HEK293 (cell line): ENCODE results near the gene PDXDC1.
"Not testable (repeated sequence)": the region's sequence is repeated elsewhere in the genome, so short reads cannot be mapped to it uniquely, and the experiment has no call there.

Experiments
- CTCF ChIA-PET: fragments of 350-600 bp; formaldehyde crosslinking; extraction: SDS; loops from one replicate; lab custom pipeline; 2021; ENCODE audit warnings: antibody characterized with exemption; lab: Yijun Ruan, JAX
- POLR2A ChIA-PET: fragments of 300-600 bp; formaldehyde crosslinking; extraction: SDS; loops from one replicate; lab custom pipeline; 2020; ENCODE audit warnings: antibody characterized with exemption, inconsistent platforms; lab: Yijun Ruan, JAX
- H3K27ac ChIP-seq: fragments of 200-500 bp; sonication (Bioruptor generic); 2 replicates; pipeline ENCODE4 v1.5.1; 2014; ENCODE audit warnings: low read depth, low read length, control low read depth, inconsistent platforms; ENCODE audit errors: extremely low read depth
- H3K36me3 ChIP-seq, 2 experiments: fragments of 200-500 bp in 1 of 2; sonication (Bioruptor generic) in 1 of 2; 1 replicate in 1 of 2; 2 replicates in 1 of 2; pipeline ENCODE4 v1.5.1; 2014 to 2017; ENCODE audit warnings: inconsistent platforms in 2 of 2, low read length in 2 of 2; ENCODE audit not compliant: control insufficient read depth in 2 of 2, insufficient read depth in 1 of 2
- H3K4me1 ChIP-seq: fragments of 200-500 bp; sonication (Bioruptor generic); 2 replicates; pipeline ENCODE4 v1.5.1; 2014; ENCODE audit warnings: mild to moderate bottlenecking, low read length, inconsistent platforms; ENCODE audit not compliant: control insufficient read depth, insufficient read depth
- H3K4me3 ChIP-seq: 2 replicates; pipeline ENCODE4 v1.5.1; 2011; ENCODE audit warnings: low read depth, mild to moderate bottlenecking, control low read depth, low read length, moderate library complexity
- H3K9me3 ChIP-seq: fragments of 200-500 bp; sonication (Bioruptor generic); 2 replicates; pipeline ENCODE4 v1.5.1; 2014; ENCODE audit warnings: low read depth, low read length, inconsistent platforms; ENCODE audit not compliant: control insufficient read depth, insufficient read depth
- OVOL3 ChIP-seq: fragments of 450-650 bp; formaldehyde crosslinking; IDR thresholded peaks from 2 replicates; pipeline ENCODE4 v1.5.1; 2016; ENCODE audit warnings: missing biosample characterization, missing genetic modification characterization
- PRDM1 ChIP-seq: fragments of 450-650 bp; formaldehyde crosslinking; IDR thresholded peaks from 2 replicates; pipeline ENCODE4; 2016; ENCODE audit warnings: missing biosample characterization, missing genetic modification characterization
- ZBTB7A ChIP-seq: fragments of 450-650 bp; formaldehyde crosslinking; IDR thresholded peaks from 2 replicates; pipeline ENCODE4 v1.5.1; 2016; ENCODE audit warnings: low read depth, missing biosample characterization, missing genetic modification characterization
- ZNF10 ChIP-seq: fragments of 450-650 bp; formaldehyde crosslinking; IDR thresholded peaks from 2 replicates; pipeline ENCODE4 v1.5.1; 2017; ENCODE audit warnings: missing biosample characterization, missing genetic modification characterization
- ZNF174 ChIP-seq: fragments of 450-650 bp; formaldehyde crosslinking; IDR thresholded peaks from 2 replicates; pipeline ENCODE4 v1.5.0; 2017; ENCODE audit warnings: missing biosample characterization, mild to moderate bottlenecking, missing genetic modification characterization
- ZNF175 ChIP-seq: fragments of 450-650 bp; formaldehyde crosslinking; IDR thresholded peaks from 2 replicates; pipeline ENCODE4 v1.5.1; 2016; ENCODE audit warnings: missing biosample characterization, missing genetic modification characterization
- ZNF19 ChIP-seq: fragments of 450-650 bp; formaldehyde crosslinking; IDR thresholded peaks from 2 replicates; pipeline ENCODE4; 2016; ENCODE audit warnings: missing biosample characterization, missing genetic modification characterization, low read depth
- ZNF202 ChIP-seq: fragments of 450-650 bp; formaldehyde crosslinking; IDR thresholded peaks from 2 replicates; pipeline ENCODE4 v1.5.1; 2016; ENCODE audit warnings: missing biosample characterization, missing genetic modification characterization, borderline replicate concordance
- ZNF449 ChIP-seq: fragments of 450-650 bp; formaldehyde crosslinking; IDR thresholded peaks from 2 replicates; pipeline ENCODE4 v1.5.1; 2017; ENCODE audit warnings: missing biosample characterization, mild to moderate bottlenecking, missing genetic modification characterization, moderate library complexity
- ZNF488 ChIP-seq: fragments of 450-650 bp; formaldehyde crosslinking; IDR thresholded peaks from 2 replicates; pipeline ENCODE4 v1.5.1; 2016; ENCODE audit warnings: missing biosample characterization, missing genetic modification characterization
- ZNF514 ChIP-seq: fragments of 450-650 bp; formaldehyde crosslinking; IDR thresholded peaks from 2 replicates; pipeline ENCODE4 v1.5.1; 2016; ENCODE audit warnings: missing biosample characterization, missing genetic modification characterization
- ZNF654 ChIP-seq: fragments of 450-650 bp; formaldehyde crosslinking; IDR thresholded peaks from 2 replicates; pipeline ENCODE4 v1.5.1; 2016; ENCODE audit warnings: low read depth, missing biosample characterization, missing genetic modification characterization
- ZNF677 ChIP-seq: fragments of 450-650 bp; IDR thresholded peaks from 2 replicates; pipeline ENCODE4 v1.5.0; 2018; ENCODE audit warnings: missing biosample characterization, mild to moderate bottlenecking, missing genetic modification characterization, moderate library complexity
- TF ChIP-seq, protein P1 (sequence below): fragments of 450-650 bp; formaldehyde crosslinking; IDR thresholded peaks from 2 replicates; pipeline ENCODE4 v1.5.1; 2017; ENCODE audit warnings: missing biosample characterization, missing genetic modification characterization
- TF ChIP-seq, protein P2 (sequence below): fragments of 450-650 bp; formaldehyde crosslinking; IDR thresholded peaks from 2 replicates; pipeline ENCODE4 v1.5.1; 2016; ENCODE audit warnings: missing biosample characterization, missing genetic modification characterization, low read depth
- TF ChIP-seq, protein P3 (sequence below): fragments of 450-650 bp; formaldehyde crosslinking; IDR thresholded peaks from 2 replicates; pipeline ENCODE4 v1.5.1; 2016; ENCODE audit warnings: missing biosample characterization, missing genetic modification characterization

PDXDC1 gene

DNA sequence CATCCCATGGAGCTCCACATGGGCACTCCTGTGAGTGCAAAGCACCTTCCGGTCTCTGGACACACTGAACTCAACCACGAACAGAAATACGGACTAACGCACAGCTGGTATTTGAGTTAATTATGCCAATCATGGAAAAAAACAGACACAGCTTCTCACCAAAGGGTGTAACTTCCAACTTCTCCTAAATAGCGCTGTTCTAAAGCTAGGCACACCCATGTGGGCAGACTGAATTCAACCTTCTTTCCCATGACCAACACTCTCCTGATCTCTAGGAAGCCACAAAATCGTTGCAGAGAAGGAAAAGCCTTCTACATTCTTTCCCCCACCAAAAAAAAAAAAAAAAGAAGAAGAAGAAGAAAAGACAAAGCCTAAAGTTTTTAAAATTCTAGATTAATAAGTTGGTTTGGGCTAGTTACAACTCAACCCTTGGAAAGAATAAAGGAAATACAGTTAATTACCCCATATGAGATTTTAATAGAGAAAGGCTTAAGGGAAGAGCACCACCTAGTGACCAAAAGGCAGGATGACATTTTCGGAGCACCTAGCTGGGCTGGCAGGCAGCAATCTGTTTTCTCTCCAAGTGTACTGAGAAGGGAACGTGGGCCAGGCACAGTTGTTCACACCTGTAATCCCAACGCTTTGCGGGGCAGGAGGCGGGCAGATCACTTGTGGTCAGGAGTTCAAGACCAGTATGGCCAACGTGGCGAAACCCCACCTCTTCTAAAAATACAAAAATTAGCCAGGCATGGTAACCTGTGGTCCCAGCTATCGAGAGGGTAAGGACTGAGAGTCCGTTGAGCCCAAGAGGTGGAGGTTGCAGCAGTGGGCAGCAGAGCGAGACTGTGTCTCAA, 97.3 kb downstream of the PDXDC1 start:
- ChIA-PET POLR2A (interaction anchor here (1.0 kb wide), 1 partner anchor 16 kb away, joined by 3 read pairs; no protein-coding TSS in a partner anchor), CTCF (interaction anchor here (0.6 to 2.2 kb wide), 5 partner anchors 10 to 393 kb away, joined by 3 to 6 read pairs (median 4); no protein-coding TSS in a partner anchor)
- H3K36me3 ChIP-seq, result peaks cover 27 to 71% of the 10 kb centered on the region in 2 experiments; a peak in 2 of 3 replicates
- TF ChIP-seq PRDM1, result peak; percentile 31; the same call in 1 of the 2 replicates
- not testable (repeated sequence) for H3K4me1 ChIP-seq, H3K27ac ChIP-seq, H3K9me3 ChIP-seq, H3K4me3 ChIP-seq

DNA sequence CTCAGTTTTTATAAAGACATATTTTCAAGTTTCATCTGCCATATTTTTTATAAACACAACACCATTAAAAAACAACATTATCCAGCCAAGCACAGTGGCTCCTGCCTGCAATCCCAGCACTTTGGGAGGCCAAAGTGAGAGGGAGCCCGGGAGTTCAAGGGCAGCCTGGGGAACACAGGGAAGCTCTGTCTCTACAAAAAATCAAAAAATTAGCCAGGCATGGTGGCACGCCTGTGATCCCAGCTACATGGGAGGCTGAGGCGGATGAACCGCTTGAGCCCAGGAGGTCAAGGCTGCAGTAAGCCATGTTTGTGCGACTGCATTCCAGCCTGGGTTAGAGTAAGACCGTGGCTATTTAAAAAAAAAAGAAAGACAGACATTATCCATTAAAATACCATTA, 98.3 kb downstream of the PDXDC1 start:
- Histone ChIP-seq H3K4me3 (no peak overlapping the region), H3K9me3 (no peaks in the 10 kb centered on the region), H3K27ac (no peak overlapping the region), H3K36me3 (peaks cover 27 to 76% of the 10 kb centered on the region in 2 experiments; a peak in 2 of 3 replicates), H3K4me1 (no peaks in the 10 kb centered on the region)
- ChIA-PET CTCF (interaction anchor here (0.8 to 2.2 kb wide), 4 partner anchors 11 to 392 kb away, joined by 3 to 6 read pairs (median 4); no protein-coding TSS in a partner anchor), POLR2A (interaction anchor here (1.0 kb wide), 1 partner anchor 17 kb away, joined by 3 read pairs; no protein-coding TSS in a partner anchor)
- TF ChIP-seq ZNF654 (tag by site-specific recombination) (no peak), ZBTB7A (tag by site-specific recombination) (no peak), ZNF514 (tag by site-specific recombination) (no peak), ZNF202 (tag by site-specific recombination) (no peak), ZNF10 (tag by site-specific recombination) (no peak), ZNF19 (tag by site-specific recombination) (no peak), ZNF174 (tag by site-specific recombination) (no peak), ZNF449 (tag by site-specific recombination) (no peak), ZNF175 (tag by site-specific recombination) (no peak), ZNF677 (no peak), OVOL3 (no peak), ZNF488 (tag by site-specific recombination) (no peak)
- TF ChIP-seq, protein P1, sequence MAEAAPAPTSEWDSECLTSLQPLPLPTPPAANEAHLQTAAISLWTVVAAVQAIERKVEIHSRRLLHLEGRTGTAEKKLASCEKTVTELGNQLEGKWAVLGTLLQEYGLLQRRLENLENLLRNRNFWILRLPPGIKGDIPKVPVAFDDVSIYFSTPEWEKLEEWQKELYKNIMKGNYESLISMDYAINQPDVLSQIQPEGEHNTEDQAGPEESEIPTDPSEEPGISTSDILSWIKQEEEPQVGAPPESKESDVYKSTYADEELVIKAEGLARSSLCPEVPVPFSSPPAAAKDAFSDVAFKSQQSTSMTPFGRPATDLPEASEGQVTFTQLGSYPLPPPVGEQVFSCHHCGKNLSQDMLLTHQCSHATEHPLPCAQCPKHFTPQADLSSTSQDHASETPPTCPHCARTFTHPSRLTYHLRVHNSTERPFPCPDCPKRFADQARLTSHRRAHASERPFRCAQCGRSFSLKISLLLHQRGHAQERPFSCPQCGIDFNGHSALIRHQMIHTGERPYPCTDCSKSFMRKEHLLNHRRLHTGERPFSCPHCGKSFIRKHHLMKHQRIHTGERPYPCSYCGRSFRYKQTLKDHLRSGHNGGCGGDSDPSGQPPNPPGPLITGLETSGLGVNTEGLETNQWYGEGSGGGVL (tag by site-specific recombination), result no peak
- TF ChIP-seq, protein P2, sequence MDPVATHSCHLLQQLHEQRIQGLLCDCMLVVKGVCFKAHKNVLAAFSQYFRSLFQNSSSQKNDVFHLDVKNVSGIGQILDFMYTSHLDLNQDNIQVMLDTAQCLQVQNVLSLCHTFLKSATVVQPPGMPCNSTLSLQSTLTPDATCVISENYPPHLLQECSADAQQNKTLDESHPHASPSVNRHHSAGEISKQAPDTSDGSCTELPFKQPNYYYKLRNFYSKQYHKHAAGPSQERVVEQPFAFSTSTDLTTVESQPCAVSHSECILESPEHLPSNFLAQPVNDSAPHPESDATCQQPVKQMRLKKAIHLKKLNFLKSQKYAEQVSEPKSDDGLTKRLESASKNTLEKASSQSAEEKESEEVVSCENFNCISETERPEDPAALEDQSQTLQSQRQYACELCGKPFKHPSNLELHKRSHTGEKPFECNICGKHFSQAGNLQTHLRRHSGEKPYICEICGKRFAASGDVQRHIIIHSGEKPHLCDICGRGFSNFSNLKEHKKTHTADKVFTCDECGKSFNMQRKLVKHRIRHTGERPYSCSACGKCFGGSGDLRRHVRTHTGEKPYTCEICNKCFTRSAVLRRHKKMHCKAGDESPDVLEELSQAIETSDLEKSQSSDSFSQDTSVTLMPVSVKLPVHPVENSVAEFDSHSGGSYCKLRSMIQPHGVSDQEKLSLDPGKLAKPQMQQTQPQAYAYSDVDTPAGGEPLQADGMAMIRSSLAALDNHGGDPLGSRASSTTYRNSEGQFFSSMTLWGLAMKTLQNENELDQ (tag by site-specific recombination), result no peak
- TF ChIP-seq, protein P3, sequence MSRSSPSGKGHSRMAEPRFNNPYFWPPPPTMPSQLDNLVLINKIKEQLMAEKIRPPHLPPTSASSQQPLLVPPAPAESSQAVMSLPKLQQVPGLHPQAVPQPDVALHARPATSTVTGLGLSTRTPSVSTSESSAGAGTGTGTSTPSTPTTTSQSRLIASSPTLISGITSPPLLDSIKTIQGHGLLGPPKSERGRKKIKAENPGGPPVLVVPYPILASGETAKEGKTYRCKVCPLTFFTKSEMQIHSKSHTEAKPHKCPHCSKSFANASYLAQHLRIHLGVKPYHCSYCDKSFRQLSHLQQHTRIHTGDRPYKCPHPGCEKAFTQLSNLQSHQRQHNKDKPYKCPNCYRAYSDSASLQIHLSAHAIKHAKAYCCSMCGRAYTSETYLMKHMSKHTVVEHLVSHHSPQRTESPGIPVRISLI (tag by site-specific recombination), result no peak

GRCh38 chr16:15076161-15076560, 101.3 kb downstream of the PDXDC1 start:
- peaks cover 27 to 67% of the 10 kb centered on the region in 2 experiments; a peak in 2 of 3 replicates for H3K36me3 ChIP-seq
- H3K27ac ChIP-seq, H3K4me1 ChIP-seq, H3K4me3 ChIP-seq, H3K9me3 ChIP-seq, CTCF ChIA-PET, POLR2A ChIA-PET: not testable (repeated sequence)
